Measurements from ENCODE around the gene GLT6D1. TPM values are rescaled to one million over a fixed set of nuclear protein-coding genes. Genes with fewer than 3 reads are reported as not detected.

Gene GLT6D1
- total and polyA plus RNA-seq, 2 donors (not counting 3 experiments of a cell fraction or from before 2014, with no cell fraction given): not detected

DNA sequence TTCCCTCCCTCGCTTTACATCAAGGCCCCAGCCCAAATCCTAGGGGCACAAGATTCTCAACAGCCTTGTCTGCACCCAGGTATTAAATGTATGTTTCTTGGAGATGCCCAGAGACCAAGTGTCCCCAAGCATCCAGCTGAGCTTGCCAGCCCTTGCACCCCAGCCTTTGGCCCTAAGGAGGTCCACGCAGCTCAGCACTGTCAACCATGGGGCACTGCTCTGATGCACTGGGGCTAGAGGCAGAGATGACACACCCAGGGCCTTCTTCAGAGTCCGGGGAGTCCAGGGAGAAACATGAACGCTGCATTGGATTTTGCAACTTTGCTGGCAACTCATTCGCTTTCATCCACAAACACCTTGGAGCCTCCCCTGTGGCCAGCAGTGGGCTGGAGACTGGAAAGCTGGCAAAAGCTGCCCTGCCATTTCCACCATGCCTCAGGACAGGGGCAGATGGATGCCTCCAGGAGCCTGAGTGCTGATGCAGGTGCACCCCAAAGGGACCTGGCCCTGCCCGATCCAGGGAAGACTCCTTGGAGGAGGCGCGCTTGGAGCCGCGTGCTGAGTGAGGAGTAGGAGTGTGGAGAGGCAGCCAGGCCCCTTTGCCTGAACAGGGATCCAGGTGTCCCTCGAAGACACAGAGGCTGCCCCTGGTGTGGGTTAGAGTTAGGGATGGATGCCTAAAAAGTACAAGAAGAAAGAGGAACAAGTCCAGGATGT is 58.5 kb downstream of the GLT6D1 start:
- DNase-seq (ENCODE audit: low read depth, low spot score): no peak
- dilution Hi-C loops (cut with MboI; ENCODE audit: extremely low pct_ligation_motif_present, low sequenced_read_pairs): no loop called here
- H3K4me1 ChIP-seq (ENCODE audit: control insufficient read depth, extremely low read depth, insufficient read depth, low read length): no peaks in the 10 kb centered on the region
- H2AFZ ChIP-seq (ENCODE audit: low read depth, low read length): no peak overlapping the region
- H3K4me3 ChIP-seq (replicated peaks in 1 of 3; ENCODE audit: insufficient read depth in 1 of 3, low read depth in 1 of 3, low read length in 3 of 3): no peak overlapping the region
- no peaks in the 10 kb centered on the region for H3K9me3 ChIP-seq (replicated peaks; ENCODE audit: control insufficient read depth, insufficient read depth, low read length)
- H3K9ac ChIP-seq (replicated peaks; ENCODE audit: extremely low read depth, insufficient read depth, low read length): no peak overlapping the region
- H4K20me1 ChIP-seq (replicated peaks; ENCODE audit: control insufficient read depth, extremely low read depth, insufficient read depth, low read length): no peaks in the 10 kb centered on the region
- no peak for TF ChIP-seq MYC (IDR thresholded peaks at IDR 0.05; ENCODE audit: low read depth, low read length)
- ChIA-PET POLR2A (no interaction called here), CTCF (no interaction called here)
- no TSS peak for BruUV-seq (replicated peaks)
- no peaks in the 10 kb centered on the region for H3K79me2 ChIP-seq (ENCODE audit: control insufficient read depth, insufficient read depth, low read length)
- H3K9me1 ChIP-seq (replicated peaks; ENCODE audit: control insufficient read depth, extremely low read depth, insufficient read depth, low read length): no peaks in the 10 kb centered on the region
- intact Hi-C loops (cut with micrococcal nuclease): no loop called here
- H3K4me2 ChIP-seq (ENCODE audit: insufficient read depth, low read length): no peak overlapping the region
- H3K27me3 ChIP-seq (ENCODE audit: control insufficient read depth in 2 of 2, insufficient read depth in 2 of 2, low read length in 2 of 2): no peaks in the 10 kb centered on the region
- no peak for FAIRE-seq
- no peak overlapping the region for H3K27ac ChIP-seq (ENCODE audit: insufficient read depth, low read depth, low read length)
- no peaks in the 10 kb centered on the region for H3K36me3 ChIP-seq (ENCODE audit: control insufficient read depth in 2 of 2, extremely low read depth in 1 of 2, insufficient read depth in 2 of 2, low read length in 2 of 2)

DNA sequence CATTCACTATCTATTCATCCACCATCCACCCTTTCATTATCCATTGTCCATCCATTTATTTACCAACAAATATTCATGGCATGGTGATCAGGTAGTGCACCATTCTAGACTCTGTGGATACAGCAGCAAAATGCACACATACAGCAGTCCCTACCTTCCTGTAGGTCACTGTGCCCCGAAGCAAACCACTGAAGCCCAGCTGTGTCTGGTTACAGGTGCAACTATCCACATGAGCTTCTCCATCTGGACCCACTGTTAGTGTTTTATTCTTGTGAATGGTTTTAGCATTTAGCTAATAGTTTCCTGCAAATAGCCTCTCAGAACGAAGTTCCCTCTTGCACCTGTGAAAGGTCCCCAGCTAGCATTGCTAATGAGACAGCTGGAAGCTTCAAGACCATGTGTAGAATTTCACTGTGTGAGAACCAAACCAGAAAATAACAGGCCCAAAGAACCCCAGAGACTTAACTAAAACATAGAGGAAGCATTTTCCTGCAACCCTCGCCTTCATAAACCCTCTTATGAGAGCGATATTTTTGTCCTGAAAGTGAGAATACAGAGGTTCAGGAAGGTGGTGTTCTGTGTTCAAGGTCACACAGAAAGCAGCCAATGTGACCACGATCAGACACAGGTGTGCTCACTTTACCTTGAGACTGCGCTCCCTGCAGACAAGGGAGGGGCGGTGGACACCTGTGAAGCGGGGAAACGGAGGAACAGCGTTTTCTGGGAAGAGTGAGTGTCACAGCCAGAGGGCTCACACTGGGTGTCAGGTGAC is 59.3 kb downstream of the GLT6D1 start:
- TF ChIP-seq POLR2A (IDR thresholded peaks at IDR 0.05; ENCODE audit: low read depth, low read length) (no peak), FOS (IDR thresholded peaks at IDR 0.05; ENCODE audit: borderline replicate concordance, insufficient read depth, low read length) (no peak), EZH2 (IDR thresholded peaks at IDR 0.05; ENCODE audit: borderline replicate concordance, low read depth, low read length, severe bottlenecking) (no peak), MYC (IDR thresholded peaks at IDR 0.05; ENCODE audit: low read depth, low read length) (no peak), GATA2 (IDR thresholded peaks at IDR 0.05; ENCODE audit: insufficient read depth, insufficient read length, low read depth, low read length) (no peak), POLR2AphosphoS5 (IDR thresholded peaks at IDR 0.05; ENCODE audit: insufficient read depth, low read depth, low read length) (no peak), JUN (IDR thresholded peaks at IDR 0.05; ENCODE audit: borderline replicate concordance, insufficient read depth, insufficient read length, low read depth) (no peak)
- TF ChIP-seq, protein P1, sequence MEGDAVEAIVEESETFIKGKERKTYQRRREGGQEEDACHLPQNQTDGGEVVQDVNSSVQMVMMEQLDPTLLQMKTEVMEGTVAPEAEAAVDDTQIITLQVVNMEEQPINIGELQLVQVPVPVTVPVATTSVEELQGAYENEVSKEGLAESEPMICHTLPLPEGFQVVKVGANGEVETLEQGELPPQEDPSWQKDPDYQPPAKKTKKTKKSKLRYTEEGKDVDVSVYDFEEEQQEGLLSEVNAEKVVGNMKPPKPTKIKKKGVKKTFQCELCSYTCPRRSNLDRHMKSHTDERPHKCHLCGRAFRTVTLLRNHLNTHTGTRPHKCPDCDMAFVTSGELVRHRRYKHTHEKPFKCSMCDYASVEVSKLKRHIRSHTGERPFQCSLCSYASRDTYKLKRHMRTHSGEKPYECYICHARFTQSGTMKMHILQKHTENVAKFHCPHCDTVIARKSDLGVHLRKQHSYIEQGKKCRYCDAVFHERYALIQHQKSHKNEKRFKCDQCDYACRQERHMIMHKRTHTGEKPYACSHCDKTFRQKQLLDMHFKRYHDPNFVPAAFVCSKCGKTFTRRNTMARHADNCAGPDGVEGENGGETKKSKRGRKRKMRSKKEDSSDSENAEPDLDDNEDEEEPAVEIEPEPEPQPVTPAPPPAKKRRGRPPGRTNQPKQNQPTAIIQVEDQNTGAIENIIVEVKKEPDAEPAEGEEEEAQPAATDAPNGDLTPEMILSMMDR (IDR thresholded peaks at IDR 0.05; ENCODE audit: extremely low read depth in 1 of 2, insufficient read depth in 1 of 2, low read depth in 1 of 2, low read length in 2 of 2): no peak
- TF ChIP-seq, protein P2, sequence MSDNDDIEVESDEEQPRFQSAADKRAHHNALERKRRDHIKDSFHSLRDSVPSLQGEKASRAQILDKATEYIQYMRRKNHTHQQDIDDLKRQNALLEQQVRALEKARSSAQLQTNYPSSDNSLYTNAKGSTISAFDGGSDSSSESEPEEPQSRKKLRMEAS (IDR thresholded peaks at IDR 0.05; ENCODE audit: insufficient read depth, insufficient read length): no peak
- Histone ChIP-seq H3K9me3 (replicated peaks; ENCODE audit: control insufficient read depth, insufficient read depth, low read length) (no peaks in the 10 kb centered on the region), H3K4me3 (replicated peaks in 1 of 3; ENCODE audit: insufficient read depth in 1 of 3, low read depth in 1 of 3, low read length in 3 of 3) (no peak overlapping the region), H3K27ac (ENCODE audit: insufficient read depth, low read depth, low read length) (no peak overlapping the region), H3K9ac (replicated peaks; ENCODE audit: extremely low read depth, insufficient read depth, low read length) (no peak overlapping the region), H3K36me3 (ENCODE audit: control insufficient read depth in 2 of 2, extremely low read depth in 1 of 2, insufficient read depth in 2 of 2, low read length in 2 of 2) (no peaks in the 10 kb centered on the region), H2AFZ (ENCODE audit: low read depth, low read length) (no peak overlapping the region), H3K4me1 (ENCODE audit: control insufficient read depth, extremely low read depth, insufficient read depth, low read length) (no peaks in the 10 kb centered on the region), H3K4me2 (ENCODE audit: insufficient read depth, low read length) (no peak overlapping the region), H3K79me2 (ENCODE audit: control insufficient read depth, insufficient read depth, low read length) (no peaks in the 10 kb centered on the region), H4K20me1 (replicated peaks; ENCODE audit: control insufficient read depth, extremely low read depth, insufficient read depth, low read length) (no peaks in the 10 kb centered on the region), H3K27me3 (ENCODE audit: control insufficient read depth in 2 of 2, insufficient read depth in 2 of 2, low read length in 2 of 2) (no peaks in the 10 kb centered on the region), H3K9me1 (replicated peaks; ENCODE audit: control insufficient read depth, extremely low read depth, insufficient read depth, low read length) (no peaks in the 10 kb centered on the region)
- FAIRE-seq (no peak), DNase-seq (ENCODE audit: low read depth, low spot score) (no peak)
- intact Hi-C loops (cut with micrococcal nuclease) (no loop called here), dilution Hi-C loops (cut with MboI; ENCODE audit: extremely low pct_ligation_motif_present, low sequenced_read_pairs) (no loop called here)
- ChIA-PET POLR2A (no interaction called here), CTCF (no interaction called here)
- no TSS peak for BruUV-seq (replicated peaks)
